ENCODE measurements around the gene CYP4F8.
"Not testable (repeated sequence)": the region's sequence is repeated elsewhere in the genome, so short reads cannot be mapped to it uniquely, and the experiment has no call there.

The CYP4F8 gene

GRCh38 chr19:15644066-15644741 lies 29.2 kb downstream of the CYP4F8 start:
- no peak for DNase-seq (ENCODE audit: low read depth)

DNA sequence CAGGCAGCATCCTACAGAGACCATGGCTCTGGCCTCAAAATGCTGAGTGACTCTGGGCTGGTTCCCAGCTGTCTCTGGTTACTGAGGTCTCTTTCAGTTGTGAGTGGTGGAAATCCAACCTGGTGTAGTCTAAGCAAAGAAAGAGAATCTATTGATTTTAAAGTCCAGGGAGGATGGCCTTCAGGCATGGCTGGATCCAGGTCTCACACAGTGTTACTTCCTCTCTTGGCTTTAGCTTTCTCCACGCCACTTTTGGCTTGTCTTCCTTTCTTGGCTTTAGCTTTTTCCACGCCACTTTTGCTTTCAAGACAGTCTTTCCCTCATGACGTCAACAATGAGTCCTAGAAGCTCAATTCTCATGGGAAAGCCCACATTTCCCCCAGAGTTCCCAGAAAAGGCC lies 29.8 kb downstream of the CYP4F8 start:
- DNase-seq (ENCODE audit: low read depth): no peak

DNA sequence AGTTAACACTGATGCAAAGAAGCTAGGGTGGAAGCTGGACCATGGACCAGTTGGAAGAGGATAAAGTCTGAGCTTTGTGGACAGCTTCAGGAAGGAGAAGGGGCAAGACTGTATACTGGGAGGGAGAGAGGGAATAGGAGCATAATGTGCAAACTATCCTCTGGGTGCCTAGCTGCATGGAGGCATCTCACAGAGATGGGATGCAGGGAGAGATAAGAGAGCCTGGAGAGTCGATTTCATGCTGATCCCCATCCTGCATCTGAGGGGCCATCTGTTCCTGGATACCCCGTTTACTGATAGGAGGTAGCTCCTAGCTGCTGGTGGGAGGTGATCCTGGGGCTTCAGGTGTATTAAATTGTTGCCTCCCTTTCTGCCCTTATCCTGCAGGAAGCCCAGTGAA lies 34.5 kb downstream of the CYP4F8 start:
- DNase-seq (ENCODE audit: low read depth): no peak

DNA sequence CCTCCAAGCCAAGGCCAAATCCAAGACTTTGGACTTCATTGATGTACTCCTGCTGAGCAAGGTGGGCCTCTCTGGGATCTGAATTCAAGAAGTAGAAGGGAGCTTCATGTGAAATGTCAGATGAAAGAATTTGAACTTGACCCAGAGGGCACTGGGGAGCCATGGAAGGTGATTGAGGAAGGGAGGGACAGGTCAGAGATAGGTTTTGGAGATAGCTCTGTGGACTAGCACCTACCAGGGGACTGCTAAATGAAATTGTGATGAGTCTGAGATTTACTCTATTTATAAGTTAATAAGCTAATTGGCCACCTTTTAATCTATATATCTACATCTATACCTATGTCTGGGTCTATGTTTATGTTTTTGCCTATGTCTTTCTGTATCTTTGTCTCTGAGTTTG lies 35.1 kb downstream of the CYP4F8 start:
- DNase-seq (ENCODE audit: low read depth): not testable (repeated sequence)

- no peak for DNase-seq (ENCODE audit: low read depth)
Measured at GRCh38 chr19:15651791-15652190, 36.8 kb downstream of the CYP4F8 start.

GRCh38 chr19:15652559-15653278 lies 37.7 kb downstream of the CYP4F8 start:
- DNase-seq (ENCODE audit: low read depth): no peak

- no peak for DNase-seq (ENCODE audit: low read depth)
Measured at GRCh38 chr19:15656467-15656866, 41.4 kb downstream of the CYP4F8 start.

DNA sequence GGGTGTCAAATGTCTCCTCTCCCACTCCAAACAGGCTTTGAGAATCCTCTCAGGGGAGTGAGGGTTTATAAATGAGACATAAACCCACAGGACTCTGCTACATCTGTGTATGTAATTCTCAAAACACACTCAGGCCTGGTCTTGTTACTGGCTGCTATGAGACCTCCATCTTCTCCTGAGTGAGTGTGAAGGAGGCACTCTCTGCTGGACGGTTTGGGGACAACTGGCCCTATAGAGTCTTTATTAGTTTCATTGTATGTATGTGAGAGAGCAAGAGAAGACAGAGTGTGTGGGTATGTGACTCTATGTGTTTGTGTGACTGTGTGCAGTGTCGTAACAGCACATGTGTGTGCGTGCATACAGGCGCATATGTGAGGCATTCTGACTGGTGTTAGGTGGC lies 48.2 kb downstream of the CYP4F8 start:
- no peak for DNase-seq (ENCODE audit: low read depth)

DNA sequence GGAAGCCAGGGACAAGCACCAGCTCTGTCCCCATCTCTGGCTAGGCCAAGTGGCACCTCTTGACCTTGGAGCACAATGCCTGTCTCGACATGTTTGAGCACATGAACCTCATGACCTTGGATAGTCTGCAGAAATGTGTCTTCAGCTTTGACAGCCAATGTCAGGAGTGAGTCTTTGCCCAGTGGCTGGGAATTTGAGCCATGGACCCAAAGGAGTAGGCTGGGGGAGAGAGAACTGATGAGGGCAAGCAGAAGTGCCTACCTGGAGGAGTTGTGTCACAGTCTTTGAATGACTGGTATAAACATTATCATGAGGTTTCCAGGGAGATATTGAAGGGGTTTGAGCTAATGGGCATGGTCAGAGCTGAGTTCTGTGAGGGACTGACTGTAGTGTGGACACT lies 51.2 kb downstream of the CYP4F8 start:
- DNase-seq (ENCODE audit: low read depth): no peak

GRCh38 chr19:15666883-15667282 lies 51.9 kb downstream of the CYP4F8 start:
- no peak for DNase-seq (ENCODE audit: low read depth)

DNA sequence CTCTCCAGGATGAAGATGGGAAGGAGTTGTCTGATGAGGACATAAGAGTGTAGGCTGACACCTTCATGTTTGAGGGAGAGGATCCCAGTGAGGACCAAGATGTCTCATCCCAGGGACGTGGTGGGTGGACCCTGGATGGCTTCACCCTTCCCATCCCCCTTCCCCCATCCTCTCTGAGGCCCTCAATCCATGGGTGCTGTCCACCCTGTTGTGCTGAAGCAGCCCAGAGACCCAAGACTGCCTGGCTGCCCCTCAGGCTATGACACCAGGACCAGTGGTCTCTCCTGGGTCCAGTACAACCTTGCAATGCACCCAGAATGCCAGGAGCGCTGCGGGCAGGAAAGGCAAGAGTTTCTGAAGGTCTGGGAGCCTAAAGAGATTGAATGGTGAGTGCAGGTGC lies 54.4 kb downstream of the CYP4F8 start:
- no peak for DNase-seq (ENCODE audit: low read depth)

DNA sequence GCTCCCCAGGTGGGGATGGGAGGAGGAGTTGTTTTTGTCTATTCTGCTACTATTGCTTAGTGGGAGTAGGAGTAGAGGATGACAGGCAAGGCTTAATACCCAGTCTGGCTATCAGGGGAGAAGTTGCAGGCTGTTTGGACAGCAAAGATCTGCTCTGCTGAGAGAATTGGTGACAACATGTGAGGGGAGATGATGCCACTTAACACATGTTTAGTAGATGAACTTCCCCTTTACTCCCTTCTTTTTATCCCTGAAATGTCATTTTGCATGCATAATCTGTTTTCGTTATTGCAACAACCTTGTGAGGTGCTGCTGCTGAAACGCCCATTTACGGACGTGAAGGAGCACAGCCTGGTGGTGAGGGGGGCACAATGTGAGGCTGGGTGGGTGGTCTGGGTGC lies 54.9 kb downstream of the CYP4F8 start:
- DNase-seq (ENCODE audit: low read depth): no peak

GRCh38 chr19:15671237-15671821 lies 56.3 kb downstream of the CYP4F8 start:
- DNase-seq (ENCODE audit: low read depth): no peak

DNA sequence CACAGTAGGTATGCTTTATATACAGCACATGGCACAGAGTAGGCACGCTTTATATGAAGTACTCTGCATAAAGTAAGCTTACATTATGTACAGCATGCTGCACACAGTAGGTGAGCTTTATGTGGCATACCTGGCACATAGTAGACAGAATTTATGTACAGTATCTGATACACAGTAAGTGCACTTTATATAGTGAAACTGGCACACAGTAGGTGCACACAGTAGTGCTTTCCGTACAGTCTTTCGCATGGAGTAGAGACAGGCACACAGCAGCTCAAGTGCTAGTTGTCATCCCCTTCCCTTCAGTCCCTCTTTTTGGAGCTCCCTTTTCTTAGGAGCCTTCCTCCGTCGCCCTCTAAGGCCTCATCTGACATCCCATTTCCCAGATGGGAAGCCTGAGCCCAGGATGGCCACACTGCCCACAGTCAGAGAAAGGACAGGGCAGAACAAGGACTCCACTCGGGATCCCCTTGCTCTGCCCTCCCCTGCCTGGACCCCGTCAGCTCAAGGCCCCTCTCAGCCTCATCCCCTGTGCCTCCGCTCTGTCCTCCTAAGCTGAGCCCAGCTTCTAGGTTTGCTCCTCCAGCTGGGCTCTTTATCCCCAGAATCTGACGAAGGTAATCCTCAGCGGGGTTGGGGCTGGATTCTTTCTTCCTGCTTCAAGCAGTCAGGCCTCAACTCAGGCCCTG lies 57.0 kb downstream of the CYP4F8 start:
- no peak for DNase-seq (ENCODE audit: low read depth)

DNA sequence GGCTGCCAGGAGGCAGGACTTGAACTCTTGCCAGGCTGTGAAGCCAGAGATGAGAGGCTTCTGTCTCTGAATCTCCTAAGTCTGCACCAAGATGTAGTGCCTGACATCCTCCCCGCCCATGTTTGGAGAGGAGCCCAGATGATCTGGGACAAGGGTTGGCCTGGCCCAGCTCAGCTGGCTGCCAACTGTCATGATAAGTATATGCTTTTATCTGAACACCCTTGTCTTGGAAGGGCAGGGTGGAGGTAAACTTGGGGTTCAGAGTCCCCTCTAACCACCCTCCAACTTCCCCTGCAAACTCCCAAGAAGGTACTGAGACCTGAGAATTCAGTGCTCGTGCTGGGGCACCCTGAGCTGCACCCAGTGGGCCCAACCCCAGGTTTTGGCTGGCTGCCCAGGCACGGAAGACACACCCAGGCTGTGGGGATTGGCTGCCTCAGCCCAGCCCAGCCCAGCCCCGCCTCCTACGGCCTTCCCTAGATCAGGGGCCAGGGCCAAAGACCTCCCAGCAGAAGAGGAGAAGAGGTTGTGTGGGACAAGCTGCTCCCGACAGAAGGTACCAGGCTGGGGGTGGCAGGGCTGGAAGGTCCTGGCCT lies 57.7 kb downstream of the CYP4F8 start, which contains the start of gene CYP4F12:
CYP4F12 (plus strand) TSS at position 508 of the 596 bp plus-strand sequence. CDS start 443 bp downstream, outside the sequence.
- peak; percentile 1 for DNase-seq (ENCODE audit: low read depth)

GRCh38 chr19:15673176-15673654 lies 58.2 kb downstream of the CYP4F8 start:
- no peak for DNase-seq (ENCODE audit: low read depth)

- DNase-seq (ENCODE audit: low read depth): no peak
Measured at GRCh38 chr19:15675560-15675959, 60.5 kb downstream of the CYP4F8 start.

GRCh38 chr19:15679089-15679488 lies 64.1 kb downstream of the CYP4F8 start:
- DNase-seq (ENCODE audit: low read depth): no peak

DNA sequence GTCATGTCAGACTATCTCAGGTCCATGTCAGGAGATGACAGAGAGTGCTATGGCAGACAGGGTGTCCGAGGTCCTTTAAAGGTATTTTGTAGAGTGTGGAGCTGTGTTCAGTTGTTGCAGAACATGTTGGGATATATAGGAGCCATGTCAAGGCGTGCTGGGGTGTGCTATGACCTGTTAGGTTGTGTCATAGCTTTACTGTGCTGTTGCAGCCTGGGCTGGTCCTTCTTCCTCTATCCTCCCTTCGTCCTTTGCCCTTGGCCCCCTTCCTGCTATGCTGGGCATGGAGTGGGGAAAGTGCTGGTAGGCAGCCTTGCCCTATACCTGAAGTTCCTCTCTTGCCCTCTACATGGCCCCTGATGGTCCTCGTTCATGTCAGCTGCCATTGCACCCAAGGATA lies 64.8 kb downstream of the CYP4F8 start:
- DNase-seq (ENCODE audit: low read depth): not testable (repeated sequence)

All from EH (cell line).